Left ventricle myocardium superior (tissue), 1 donor: ENCODE measurements around the gene SRPRB. TPM values are rescaled to one million over a fixed set of nuclear protein-coding genes. Genes with fewer than 3 reads are reported as not detected.

Experiments
- ATAC-seq: fragments of 200-7000 bp; cut with Tn5 transposase; one replicate; pipeline ENCODE4 v1.9.1; 2020; ENCODE audit warnings: mild to moderate bottlenecking, moderate library complexity
- DNase-seq: peaks from one replicate; pipeline ENCODE4 v3.0.0-alpha.2; 2020
- intact Hi-C: fragments of 100-400 bp; cut with micrococcal nuclease; formaldehyde crosslinking; loops from one replicate; pipeline ENCODE4 v1.11.0; 2022
- total RNA-seq: library from RNA; stranded (reverse); fragmentation: NEBNext Ultra II Directional; extraction: Animal tissue kit (Norgen Biotek cat#: 25700); gene quantifications from one replicate; pipeline ENCODE4 v1.2.1, GENCODE V29; 2021
- donor health status: DM: no; HTN: yes; CAD: no; lungs with severe emphysema.

Gene SRPRB
- total RNA-seq, 1 donor from 2014 or later: 29.1 TPM

GRCh38 chr3:133856316-133856715 lies 50.7 kb downstream of the SRPRB start:
- intact Hi-C loops: no loop called here
- ATAC-seq (no peak), DNase-seq (no peak)

DNA sequence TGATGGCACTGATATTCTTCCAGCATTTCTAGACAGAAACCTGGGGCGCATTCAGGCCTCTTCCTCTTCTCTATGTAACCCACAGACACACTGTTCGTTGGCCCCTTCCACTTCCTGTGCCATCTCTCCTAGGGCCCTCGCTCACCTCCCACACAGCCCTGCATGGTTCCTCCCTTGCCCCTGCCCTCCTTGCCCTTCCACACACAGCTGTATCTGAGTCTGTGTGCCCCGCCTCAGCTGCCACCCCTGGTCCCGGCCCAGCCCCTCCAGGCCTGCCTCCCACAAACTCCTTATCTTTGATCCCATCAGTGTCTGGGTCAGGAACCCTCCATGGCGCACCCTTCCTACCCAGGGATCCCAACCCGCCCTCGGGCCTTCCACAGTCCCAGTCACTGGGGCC lies 52.2 kb downstream of the SRPRB start:
- DNase-seq (no peak), ATAC-seq (no peak)
- intact Hi-C loops: no loop called here

DNA sequence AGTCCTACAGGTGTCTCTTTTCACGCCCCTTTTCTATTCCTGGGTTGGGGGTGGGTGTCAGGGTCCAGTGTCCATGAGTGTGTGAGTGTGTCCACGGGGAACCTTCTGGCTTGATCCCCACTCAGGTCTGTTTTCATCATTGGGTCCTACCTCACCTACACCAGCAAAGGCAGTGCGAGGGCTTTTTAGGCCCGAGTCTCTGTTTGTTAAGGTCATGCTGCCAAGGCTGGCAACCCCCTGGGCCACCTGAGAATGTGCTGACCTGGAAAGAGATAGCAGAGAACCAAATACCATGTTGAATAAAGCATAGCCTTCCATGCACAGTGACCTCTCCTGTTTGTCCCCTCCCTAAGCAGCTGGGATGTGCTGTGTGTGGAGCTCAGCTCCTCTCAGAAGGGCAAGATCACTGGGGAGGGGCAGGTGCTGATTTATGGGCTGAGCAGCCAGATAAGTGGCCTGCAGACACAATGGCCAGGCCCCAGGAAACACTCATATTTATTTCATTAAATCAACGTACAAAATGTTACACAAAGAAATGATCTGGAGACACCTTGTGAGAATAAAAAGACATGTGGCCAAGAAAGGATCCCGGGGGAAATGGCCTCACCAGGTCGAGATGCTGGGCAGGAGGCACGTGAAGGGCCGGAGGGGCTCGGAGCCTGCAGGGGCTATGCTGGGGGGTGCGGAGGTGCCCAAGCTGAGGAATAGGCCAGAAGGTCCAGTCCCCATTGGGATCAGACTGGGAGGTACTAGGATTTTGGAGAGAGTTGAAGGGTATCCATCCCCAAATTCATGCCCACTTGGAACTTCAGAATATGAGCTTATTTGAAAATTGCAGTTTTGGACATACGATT lies 54.0 kb downstream of the SRPRB start:
- ATAC-seq (peak; percentile 64), DNase-seq (no peak)
- intact Hi-C loops: no loop called here

- ATAC-seq (no peak), DNase-seq (no peak)
- intact Hi-C loops: no loop called here
These were observed 54.9 kb downstream of the SRPRB start for GRCh38 chr3:133860519-133860918.

DNA sequence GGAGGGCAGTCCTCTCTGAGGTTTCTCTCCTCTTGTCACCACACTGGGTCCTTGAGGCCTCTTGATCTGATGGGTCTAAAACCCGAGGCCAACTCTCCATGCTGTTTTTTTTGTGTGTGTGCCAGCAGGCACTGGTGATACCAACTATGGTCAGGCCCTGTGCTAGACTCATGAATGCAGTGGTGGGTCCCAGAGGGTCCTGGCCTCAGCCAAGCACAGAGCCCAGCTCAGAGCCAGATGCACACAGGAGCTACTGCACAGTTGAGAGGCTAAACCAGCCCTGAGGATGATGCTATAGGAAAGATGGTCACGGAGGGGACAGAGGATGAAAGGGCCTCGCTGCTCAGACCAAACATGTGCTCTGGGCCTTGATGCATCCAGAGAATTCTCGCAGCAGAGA lies 56.5 kb downstream of the SRPRB start:
- ATAC-seq: no peak
- intact Hi-C loops: no loop called here

GRCh38 chr3:133863911-133864310 lies 58.3 kb downstream of the SRPRB start:
- ATAC-seq (no peak), DNase-seq (no peak)
- intact Hi-C loops: no loop called here

More for the DNA sequence above, 56.5 kb downstream of the SRPRB start:
- DNase-seq: no peak

GRCh38 chr3:133864616-133865015 lies 59.0 kb downstream of the SRPRB start:
- DNase-seq: no peak
- intact Hi-C loops: no loop called here
- no peak for ATAC-seq

- intact Hi-C loops: no loop called here
- DNase-seq (no peak), ATAC-seq (no peak)
These were observed 59.7 kb downstream of the SRPRB start for GRCh38 chr3:133865136-133865855.

DNA sequence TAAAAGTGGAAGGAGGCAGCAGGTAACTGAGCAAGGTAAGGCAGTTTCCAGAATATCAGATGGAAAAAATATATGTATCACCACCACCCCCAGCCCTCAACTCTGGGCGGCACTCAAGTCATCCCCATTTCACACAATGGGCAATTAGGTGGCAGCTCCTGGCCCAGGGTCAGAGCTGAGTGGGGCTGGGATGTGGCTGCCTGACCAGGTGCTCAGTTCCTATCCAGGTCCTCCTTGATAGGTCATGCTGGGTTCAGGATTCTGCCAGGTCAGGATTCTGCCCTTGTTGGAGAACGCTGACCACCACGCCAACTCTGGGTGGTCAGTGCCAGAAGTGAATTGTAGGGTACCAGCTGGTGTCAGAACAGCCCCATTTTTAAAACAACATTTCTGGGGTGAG lies 60.5 kb downstream of the SRPRB start:
- no peak for DNase-seq
- ATAC-seq: no peak
- intact Hi-C loops: no loop called here

DNA sequence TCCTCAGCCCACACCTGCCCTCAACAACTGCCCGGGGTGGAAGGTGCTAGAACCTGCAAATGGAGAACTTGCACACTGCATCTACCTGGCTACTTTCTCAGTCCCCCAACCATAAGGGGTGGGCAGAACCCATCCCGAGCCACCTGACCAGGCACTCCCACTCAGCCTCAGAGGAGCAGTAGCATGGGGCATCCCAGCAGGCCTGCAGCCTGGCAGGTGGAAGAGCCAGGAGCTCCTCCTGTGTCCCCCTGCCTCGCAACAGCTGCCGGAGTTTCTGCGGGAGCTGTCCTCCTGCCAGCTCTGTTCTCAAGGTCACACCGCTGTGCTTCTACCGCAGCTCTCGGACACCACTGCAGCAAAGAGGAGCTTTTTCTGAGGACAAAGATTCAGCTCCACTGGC lies 62.6 kb downstream of the SRPRB start:
- DNase-seq: peak; percentile 40
- ATAC-seq: peak; percentile 76
- intact Hi-C loops: no loop called here

DNA sequence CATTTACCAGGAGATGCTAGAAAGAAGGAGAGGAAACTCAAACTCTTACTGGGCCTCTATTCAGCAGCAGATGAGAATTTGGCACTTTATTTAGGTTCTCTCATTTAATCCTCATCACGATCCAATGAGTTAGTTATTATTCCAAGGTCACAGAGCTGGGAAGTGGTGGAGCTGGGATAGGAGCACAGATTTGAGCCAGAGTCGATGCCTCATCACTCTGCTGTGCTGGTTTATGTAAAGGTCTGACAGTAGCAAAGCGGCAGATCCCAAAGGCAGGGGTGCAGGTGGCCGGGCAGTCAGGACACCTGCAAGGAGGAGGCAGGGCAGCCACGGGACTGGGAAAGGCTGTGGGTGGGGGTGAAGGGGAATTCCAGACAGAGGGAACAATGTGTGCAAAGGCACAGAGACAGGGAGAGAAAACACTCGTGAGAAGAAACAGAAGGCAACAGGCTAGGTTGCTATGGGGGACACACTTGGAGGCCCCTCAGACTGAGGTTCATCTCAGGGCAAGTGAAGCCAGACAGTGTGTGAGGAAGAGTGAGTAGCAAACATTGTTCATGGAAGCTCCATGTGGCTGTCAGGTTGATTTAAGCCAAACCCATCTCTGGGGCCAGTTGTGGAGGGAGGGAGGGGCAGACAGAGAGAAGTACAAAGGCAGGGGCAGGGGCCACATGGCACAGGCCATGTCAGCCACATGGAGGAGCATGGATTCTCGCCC lies 63.3 kb downstream of the SRPRB start:
- no peak for DNase-seq
- intact Hi-C loops: no loop called here
- ATAC-seq: peak; percentile 69

DNA sequence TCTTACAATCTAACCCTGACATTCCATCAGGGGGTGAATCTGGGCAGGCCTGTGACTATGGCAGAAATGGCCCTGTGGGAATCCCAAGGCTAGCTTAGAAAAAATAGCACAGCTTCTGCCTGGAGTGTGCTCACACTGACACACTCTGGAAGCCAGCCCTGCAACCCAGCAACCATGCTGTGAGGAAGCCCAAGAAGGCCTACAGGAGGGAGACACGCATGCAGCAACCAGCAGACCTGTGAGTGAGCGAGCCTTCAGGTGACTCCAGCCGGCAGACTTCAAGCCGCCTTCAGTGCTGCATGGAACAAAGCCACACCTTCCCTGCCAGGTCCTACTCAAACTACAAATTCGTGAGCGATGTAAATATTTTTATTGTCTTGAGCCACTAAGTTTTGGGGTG lies 64.0 kb downstream of the SRPRB start:
- ATAC-seq: no peak
- DNase-seq: no peak
- intact Hi-C loops: no loop called here

GRCh38 chr3:133870822-133871221 lies 65.2 kb downstream of the SRPRB start:
- ATAC-seq (no peak), DNase-seq (no peak)
- intact Hi-C loops: no loop called here

Other genes with a start within 250 kb of the SRPRB start
- gene CDV3, start 232.1 kb upstream of the SRPRB start, total RNA-seq: 159 TPM
- 10.0 TPM for gene TOPBP1, start 143.9 kb upstream of the SRPRB start, total RNA-seq
- gene TF, start 59.4 kb upstream of the SRPRB start, total RNA-seq: 3.3 TPM
- 51.6 TPM for gene RAB6B, start 90.1 kb downstream of the SRPRB start, total RNA-seq
- gene SLCO2A1, start 224.1 kb downstream of the SRPRB start, total RNA-seq: 11.6 TPM